HUES48 (cell line): ENCODE results near the gene IL2RA.

Experiments used
- H3K27ac ChIP-seq: one replicate; pipeline ENCODE4 v1.7.0; 2013; ENCODE audit warnings: low read depth, low read length, inconsistent platforms
- H3K27me3 ChIP-seq: 2 replicates; pipeline ENCODE4 v1.6.1; 2013; ENCODE audit warnings: mild to moderate bottlenecking, low read length; ENCODE audit not compliant: control insufficient read depth, insufficient read depth
- H3K36me3 ChIP-seq: 2 replicates; pipeline ENCODE4 v1.6.1; 2013; ENCODE audit warnings: low read length; ENCODE audit not compliant: control insufficient read depth, insufficient read depth
- H3K4me1 ChIP-seq: 2 replicates; pipeline ENCODE4 v1.6.1; 2013; ENCODE audit warnings: mild to moderate bottlenecking, low read length; ENCODE audit not compliant: control insufficient read depth, insufficient read depth
- H3K4me3 ChIP-seq: 2 replicates; pipeline ENCODE4 v1.5.1; 2013; ENCODE audit warnings: mild to moderate bottlenecking, low read depth, low read length
- H3K9ac ChIP-seq: 2 replicates; pipeline ENCODE4 v1.6.1; 2013; ENCODE audit warnings: mild to moderate bottlenecking, low read depth, low read length, moderate library complexity
- H3K9me3 ChIP-seq: 2 replicates; pipeline ENCODE4 v1.6.1; 2013; ENCODE audit warnings: low read length; ENCODE audit not compliant: control insufficient read depth, insufficient read depth

The IL2RA gene

GRCh38 chr10:6054884-6055283, 7.3 kb downstream of the IL2RA start:
- Histone ChIP-seq H3K36me3 (no peaks in the 10 kb centered on the region), H3K4me1 (no peaks in the 10 kb centered on the region), H3K9ac (no peak overlapping the region), H3K9me3 (no peaks in the 10 kb centered on the region), H3K27me3 (no peaks in the 10 kb centered on the region), H3K4me3 (no peak overlapping the region), H3K27ac (no peak overlapping the region)

- Histone ChIP-seq H3K27ac (no peak overlapping the region), H3K27me3 (no peaks in the 10 kb centered on the region), H3K36me3 (no peaks in the 10 kb centered on the region), H3K4me3 (no peak overlapping the region), H3K9me3 (no peaks in the 10 kb centered on the region), H3K4me1 (no peaks in the 10 kb centered on the region), H3K9ac (no peak overlapping the region)
Observed at GRCh38 chr10:6053816-6054631, 8.1 kb downstream of the IL2RA start.

- no peaks in the 10 kb centered on the region for H3K9me3 ChIP-seq
- no peaks in the 10 kb centered on the region for H3K36me3 ChIP-seq
- no peak overlapping the region for H3K9ac ChIP-seq
- H3K4me1 ChIP-seq = no peaks in the 10 kb centered on the region
- no peak overlapping the region for H3K27ac ChIP-seq
- no peaks in the 10 kb centered on the region for H3K27me3 ChIP-seq
- no peak overlapping the region for H3K4me3 ChIP-seq
Observed at GRCh38 chr10:6053303-6053702, 8.9 kb downstream of the IL2RA start.

GRCh38 chr10:6052247-6053221, 9.6 kb downstream of the IL2RA start:
- no peaks in the 10 kb centered on the region for H3K27me3 ChIP-seq
- H3K4me1 ChIP-seq = no peaks in the 10 kb centered on the region
- no peak overlapping the region for H3K4me3 ChIP-seq
- no peaks in the 10 kb centered on the region for H3K9me3 ChIP-seq
- no peak overlapping the region for H3K27ac ChIP-seq
- no peak overlapping the region for H3K9ac ChIP-seq
- no peaks in the 10 kb centered on the region for H3K36me3 ChIP-seq

GRCh38 chr10:6050801-6051445, 11.2 kb downstream of the IL2RA start:
- no peaks in the 10 kb centered on the region for H3K4me1 ChIP-seq
- H3K36me3 ChIP-seq = no peaks in the 10 kb centered on the region
- H3K27ac ChIP-seq = no peak overlapping the region
- H3K4me3 ChIP-seq = no peak overlapping the region
- H3K27me3 ChIP-seq = no peaks in the 10 kb centered on the region
- H3K9ac ChIP-seq = no peak overlapping the region
- H3K9me3 ChIP-seq = no peaks in the 10 kb centered on the region

- H3K27ac ChIP-seq = no peak overlapping the region
- H3K36me3 ChIP-seq = no peaks in the 10 kb centered on the region
- no peaks in the 10 kb centered on the region for H3K27me3 ChIP-seq
- H3K4me1 ChIP-seq = no peaks in the 10 kb centered on the region
- H3K4me3 ChIP-seq = no peak overlapping the region
- no peaks in the 10 kb centered on the region for H3K9me3 ChIP-seq
- no peak overlapping the region for H3K9ac ChIP-seq
Observed at GRCh38 chr10:6049031-6049400, 13.2 kb downstream of the IL2RA start.

- Histone ChIP-seq H3K4me3 (no peak overlapping the region), H3K4me1 (no peaks in the 10 kb centered on the region), H3K27me3 (no peaks in the 10 kb centered on the region), H3K9me3 (no peaks in the 10 kb centered on the region), H3K27ac (no peak overlapping the region), H3K36me3 (no peaks in the 10 kb centered on the region), H3K9ac (no peak overlapping the region)
Observed at GRCh38 chr10:6048281-6049030, 13.7 kb downstream of the IL2RA start.

GRCh38 chr10:6047847-6048246, 14.3 kb downstream of the IL2RA start:
- Histone ChIP-seq H3K4me3 (no peak overlapping the region), H3K4me1 (no peaks in the 10 kb centered on the region), H3K36me3 (no peaks in the 10 kb centered on the region), H3K9ac (no peak overlapping the region), H3K27me3 (no peaks in the 10 kb centered on the region), H3K27ac (no peak overlapping the region), H3K9me3 (no peaks in the 10 kb centered on the region)

- Histone ChIP-seq H3K9me3 (no peaks in the 10 kb centered on the region), H3K27me3 (no peaks in the 10 kb centered on the region), H3K9ac (no peak overlapping the region)
Observed at GRCh38 chr10:6046773-6047611, 15.2 kb downstream of the IL2RA start.

More at GRCh38 chr10:6046773-6047611, 15.2 kb downstream of the IL2RA start:
- no peak overlapping the region for H3K4me3 ChIP-seq
- H3K36me3 ChIP-seq = no peaks in the 10 kb centered on the region
- no peaks in the 10 kb centered on the region for H3K4me1 ChIP-seq
- H3K27ac ChIP-seq = no peak overlapping the region
